Stomach (tissue), 9 donors: ENCODE results near the gene ACR. TPM values are rescaled to one million over a fixed set of nuclear protein-coding genes. Genes with fewer than 3 reads are reported as not detected.

ENCODE experiments used
- DNase-seq, 2 donors: peaks; one replicate each; pipeline versions ENCODE4 v3.0.0 to v3.0.0-alpha.2; 2013 to 2019
- H3K27ac ChIP-seq, 5 donors: fragments of 200-600 bp in 4 of 5; sonication (generic) in 4 of 5; one replicate each; pipeline ENCODE4 v1.5.1; 2013 to 2019; ENCODE audit warnings: mild to moderate bottlenecking in 1 of 5, moderate library complexity in 1 of 5
- H3K27me3 ChIP-seq, 3 donors: fragments of 200-600 bp; sonication (generic); one replicate each; pipeline ENCODE4 v1.5.1; 2017 to 2019; ENCODE audit warnings: mixed run types in 1 of 3
- H3K36me3 ChIP-seq, 4 donors: fragments of 200-600 bp; sonication (generic); 1 replicate in 3 of 4; 2 replicates in 1 of 4; pipeline ENCODE4 v1.5.1; 2016 to 2019
- H3K4me1 ChIP-seq, 4 donors: fragments of 200-600 bp; sonication (generic); one replicate each; pipeline ENCODE4 v1.5.1; 2016 to 2019
- H3K4me3 ChIP-seq, 4 donors: fragments of 200-600 bp; sonication (generic) in 3 of 4; one replicate each; pipeline ENCODE4 v1.5.1; 2016 to 2019; ENCODE audit warnings: mild to moderate bottlenecking in 1 of 4
- H3K9me3 ChIP-seq, 4 donors: fragments of 200-600 bp; sonication (generic); one replicate each; pipeline ENCODE4 v1.5.1; 2016 to 2019
- CTCF ChIP-seq, 7 experiments: fragments of 450-650 bp in 4 of 7; fragments of 200-600 bp in 3 of 7; sonication (generic) in 3 of 7; IDR thresholded peaks; one replicate each; pipeline ENCODE4 v1.5.1; 2016 to 2019; ENCODE audit warnings: antibody characterized with exemption in 7 of 7, control low read depth in 2 of 7, mild to moderate bottlenecking in 1 of 7
- EP300 ChIP-seq: sonication (generic); formaldehyde crosslinking; IDR thresholded peaks from one replicate; pipeline ENCODE4 v1.6.1; 2017; ENCODE audit warnings: antibody characterized with exemption
- POLR2A ChIP-seq, 4 donors: fragments of 450-650 bp; IDR thresholded peaks; one replicate each; pipeline ENCODE4 v1.6.1; 2016; ENCODE audit warnings: antibody characterized with exemption in 4 of 4, control low read depth in 2 of 4, mild to moderate bottlenecking in 1 of 4, moderate library complexity in 1 of 4
- POLR2AphosphoS5 ChIP-seq, 3 donors: sonication (generic); formaldehyde crosslinking; IDR thresholded peaks; one replicate each; pipeline ENCODE4 v1.6.1; 2016; ENCODE audit warnings: antibody characterized with exemption in 3 of 3
- WGBS, 5 donors: extraction: QIAGEN DNeasy Blood & Tissue Kit in 3 of 5; methylation state at CpG; one replicate each; pipeline versions ENCODE4 v1.1.5 to v1.1.7; 2013 to 2018; 5-methylcytosine and 5-hydroxymethylcytosine counted together
- intact Hi-C: fragments of 100-400 bp; cut with DNase I; formaldehyde crosslinking; loops from one replicate; pipeline ENCODE4 v1.15.1; 2023; ENCODE audit warnings: low total_unique reads
- polyA plus RNA-seq, 3 donors: library from polyadenylated mRNA; stranded (reverse); fragments of 200-250 nt; gene quantifications; one replicate each; pipeline ENCODE4 v1.2.3, GENCODE V29; 2013
- total RNA-seq, 5 donors: library from RNA; depleted of rRNA; stranded (reverse); fragments of >200 nt; gene quantifications; one replicate each; pipeline versions ENCODE4 v1.1.0 to v1.2.3, GENCODE V29; 2014 to 2016
- donor health status: healthy with polysubstance abuse.
- donor health status: Bipolar disorder and iron deficiency.
- donor health status: healthy.

The ACR gene
- total and polyA plus RNA-seq, 8 donors, result 0.19 to 0.37 (median 0.23) TPM; not detected in 5

GRCh38 chr22:50696799-50697561 is 41.0 kb upstream of the ACR start:
- Histone ChIP-seq H3K4me1 (peaks cover 13 to 32% (median 25%) of the 10 kb centered on the region in 4 donors), H3K27me3 (peaks cover 0 to 29% (median 0%) of the 10 kb centered on the region in 3 donors), H3K36me3 (no peaks in the 10 kb centered on the region), H3K9me3 (peaks cover 0 to 2% (median 0%) of the 10 kb centered on the region in 4 donors), H3K27ac (no peak overlapping the region), H3K4me3 (peak overlapping the region; percentile 49 to 58 (median 52))
- TF ChIP-seq POLR2AphosphoS5 (IDR thresholded peaks at IDR 0.05) (no peak), CTCF (IDR thresholded peaks at IDR 0.05) (peak in 3 of 7 experiments; percentile 8 to 36 (median 25))
- intact Hi-C loops, result no loop called here
- 19 to 47% (median 25%) methylated on average over 11 to 54 of the region's 58 CpGs for WGBS, 5 donors
- DNase-seq, result peak in 1 of 2 donors; percentile 73

- no peak for DNase-seq
- peaks cover 0 to 2% (median under 1%) of the 10 kb centered on the region in 4 donors for H3K36me3 ChIP-seq
- WGBS, 5 donors, result 32 to 51% (median 38%) methylated on average over 17 to 54 of the region's 54 CpGs
- no peaks in the 10 kb centered on the region for H3K9me3 ChIP-seq
- intact Hi-C loops, result no loop called here
- peaks cover 0 to 29% (median 0%) of the 10 kb centered on the region in 3 donors for H3K27me3 ChIP-seq
- peak overlapping the region; percentile 39 to 53 (median 50) for H3K4me3 ChIP-seq
- TF ChIP-seq POLR2A (IDR thresholded peaks at IDR 0.05), result no peak
- TF ChIP-seq POLR2AphosphoS5 (IDR thresholded peaks at IDR 0.05), result no peak
- TF ChIP-seq CTCF (IDR thresholded peaks at IDR 0.05), result no peak
- no peak for TF ChIP-seq EP300
- peaks cover 13 to 32% (median 25%) of the 10 kb centered on the region in 4 donors for H3K4me1 ChIP-seq
- H3K27ac ChIP-seq, result no peak overlapping the region
These were observed 40.1 kb upstream of the ACR start for GRCh38 chr22:50697667-50698506.

DNA sequence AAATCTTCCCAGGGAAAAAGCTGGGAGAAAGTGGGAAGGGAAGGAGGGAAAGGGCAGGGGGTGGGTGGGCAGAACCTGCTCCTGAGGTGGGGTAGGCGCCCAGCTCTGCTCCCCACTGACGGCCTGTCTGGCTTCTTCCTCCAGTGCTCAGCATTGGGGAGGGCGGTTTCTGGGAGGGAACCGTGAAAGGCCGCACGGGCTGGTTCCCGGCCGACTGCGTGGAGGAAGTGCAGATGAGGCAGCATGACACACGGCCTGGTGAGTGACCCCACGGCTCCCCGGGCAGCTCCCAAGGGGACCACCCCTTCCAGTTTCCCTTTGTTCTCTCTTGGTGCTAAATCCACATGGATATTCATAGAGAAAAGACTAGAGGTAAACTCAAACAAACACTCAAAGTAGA is 39.5 kb upstream of the ACR start:
- H3K4me1 ChIP-seq, result peaks cover 13 to 32% (median 25%) of the 10 kb centered on the region in 4 donors
- H3K4me3 ChIP-seq, result peak overlapping the region in 2 of 4 donors; percentile 39 to 53
- no peaks in the 10 kb centered on the region for H3K9me3 ChIP-seq
- DNase-seq, result no peak
- intact Hi-C loops, result no loop called here
- H3K27me3 ChIP-seq, result peaks cover 0 to 29% (median 0%) of the 10 kb centered on the region in 3 donors
- peaks cover 0 to 5% (median 4%) of the 10 kb centered on the region in 4 donors for H3K36me3 ChIP-seq
- no peak overlapping the region for H3K27ac ChIP-seq
- 70 to 80% (median 77%) methylated on average over 12 of the region's 12 CpGs for WGBS, 5 donors
- TF ChIP-seq POLR2AphosphoS5 (IDR thresholded peaks at IDR 0.05) (no peak), POLR2A (IDR thresholded peaks at IDR 0.05) (no peak), CTCF (IDR thresholded peaks at IDR 0.05) (no peak)

- Histone ChIP-seq H3K4me3 (no peak overlapping the region), H3K27me3 (peaks cover 0 to 29% (median 0%) of the 10 kb centered on the region in 3 donors), H3K9me3 (no peaks in the 10 kb centered on the region), H3K27ac (no peak overlapping the region), H3K4me1 (peaks cover 13 to 32% (median 25%) of the 10 kb centered on the region in 4 donors), H3K36me3 (peaks cover 0 to 7% (median 5%) of the 10 kb centered on the region in 4 donors)
- no peak for TF ChIP-seq EP300
- TF ChIP-seq POLR2AphosphoS5 (IDR thresholded peaks at IDR 0.05), result no peak
- TF ChIP-seq CTCF (IDR thresholded peaks at IDR 0.05), result no peak
- no peak for TF ChIP-seq POLR2A (IDR thresholded peaks at IDR 0.05)
- 83 to 90% (median 86%) methylated on average over 14 to 15 of the region's 15 CpGs for WGBS, 5 donors
- no peak for DNase-seq
- intact Hi-C loops, result no loop called here
These were observed 38.8 kb upstream of the ACR start for GRCh38 chr22:50699001-50699755.
